Lung microvascular endothelial cell (primary cell): Measurements from ENCODE around the gene PEPD. TPM values are rescaled to one million over a fixed set of nuclear protein-coding genes. Genes with fewer than 3 reads are reported as not detected.

ENCODE experiments used
- DNase-seq, 2 donors: peaks; one replicate each; pipeline versions ENCODE4 v3.0.0 to v3.0.0-alpha.2; 2010; ENCODE audit warnings: low read depth in 2 of 2
- total RNA-seq: library from RNA; depleted of rRNA; stranded (reverse); fragments of >200 nt; gene quantifications from 2 replicates; pipeline ENCODE4 v1.2.1, GENCODE V29; 2014

PEPD gene
- total RNA-seq, 1 donor from 2014 or later: 89.3 TPM

- DNase-seq: no peak
These were observed 97.4 kb downstream of the PEPD start for GRCh38 chr19:33424181-33424580.

- DNase-seq: no peak
These were observed 99.0 kb downstream of the PEPD start for GRCh38 chr19:33422369-33423180.

GRCh38 chr19:33421368-33421767 lies 100.2 kb downstream of the PEPD start:
- DNase-seq: no peak

- DNase-seq: no peak
These were observed 100.8 kb downstream of the PEPD start for GRCh38 chr19:33420821-33421220.

- DNase-seq: no peak
These were observed 101.8 kb downstream of the PEPD start for GRCh38 chr19:33419788-33420130.

- no peak for DNase-seq
These were observed 102.5 kb downstream of the PEPD start for GRCh38 chr19:33418871-33419787.

- no peak for DNase-seq
These were observed 103.1 kb downstream of the PEPD start for GRCh38 chr19:33418461-33418860.

- no peak for DNase-seq
These were observed 103.8 kb downstream of the PEPD start for GRCh38 chr19:33417751-33418150.

- peak; percentile 75 to 78 for DNase-seq
These were observed 105.0 kb downstream of the PEPD start for GRCh38 chr19:33416307-33417215.

GRCh38 chr19:33414667-33415605 lies 106.7 kb downstream of the PEPD start:
- no peak for DNase-seq

- no peak for DNase-seq
These were observed 107.5 kb downstream of the PEPD start for GRCh38 chr19:33413868-33414666.

GRCh38 chr19:33413426-33413725 lies 108.2 kb downstream of the PEPD start:
- DNase-seq: no peak

GRCh38 chr19:33412601-33413425 lies 108.8 kb downstream of the PEPD start:
- no peak for DNase-seq

GRCh38 chr19:33411621-33412180 lies 109.9 kb downstream of the PEPD start:
- DNase-seq: no peak

- DNase-seq: no peak
These were observed 110.6 kb downstream of the PEPD start for GRCh38 chr19:33410915-33411401.

- no peak for DNase-seq
These were observed 111.5 kb downstream of the PEPD start for GRCh38 chr19:33409906-33410685.
